H1 (cell line): ENCODE results near the gene LRRC74A. TPM values are rescaled to one million over a fixed set of nuclear protein-coding genes. Genes with fewer than 3 reads are reported as not detected.

ENCODE experiments used
- CTCF ChIA-PET: fragments of 300-600 bp; sonication (Branson Sonifier 250); formaldehyde crosslinking; loops from one replicate; lab custom pipeline; 2021; ENCODE audit not compliant: partially characterized antibody; lab: Charles Lee
- POLR2A ChIA-PET: fragments of 300-600 bp; sonication (Branson Sonifier 250); formaldehyde crosslinking; loops from one replicate; lab custom pipeline; 2021; ENCODE audit warnings: inconsistent platforms; ENCODE audit not compliant: partially characterized antibody; lab: Charles Lee
- DNase-seq, 2 experiments: peaks; one replicate each; pipeline versions ENCODE4 v3.0.0 to v3.0.0-alpha.2; 2010 to 2022; ENCODE audit warnings: low spot score in 2 of 2, low read depth in 1 of 2, mixed read lengths in 1 of 2
- FAIRE-seq: peaks from 2 replicates; lab custom pipeline; 2011; peaks lifted over from hg19 to GRCh38; lab: Jason Lieb, UNC
- H2AFZ ChIP-seq: 2 replicates; pipeline ENCODE4 v1.8.1; 2012; ENCODE audit warnings: low read length, inconsistent platforms
- H2AK5ac ChIP-seq: 2 replicates; pipeline ENCODE4 v1.6.1; 2013; ENCODE audit warnings: low read depth, low read length
- H2BK120ac ChIP-seq: replicated peaks from 2 replicates; pipeline ENCODE3; 2013; ENCODE audit warnings: low read depth, low read length, inconsistent platforms
- H2BK12ac ChIP-seq: 2 replicates; pipeline ENCODE4 v1.6.1; 2013; ENCODE audit warnings: low read depth, low read length
- H2BK15ac ChIP-seq: 2 replicates; pipeline ENCODE4 v1.6.1; 2013; ENCODE audit warnings: low read length
- H2BK20ac ChIP-seq: 2 replicates; pipeline ENCODE4 v1.6.1; 2013; ENCODE audit warnings: low read length
- H2BK5ac ChIP-seq: 2 replicates; pipeline ENCODE4 v1.6.1; 2013; ENCODE audit warnings: low read depth, low read length
- H3K14ac ChIP-seq: 2 replicates; pipeline ENCODE4 v1.6.1; 2013; ENCODE audit warnings: inconsistent platforms; ENCODE audit not compliant: insufficient read length
- H3K18ac ChIP-seq: 2 replicates; pipeline ENCODE4 v1.6.1; 2013; ENCODE audit warnings: low read length; ENCODE audit errors: extremely low read depth
- H3K23ac ChIP-seq: 2 replicates; pipeline ENCODE4 v1.6.1; 2013; ENCODE audit warnings: inconsistent platforms; ENCODE audit not compliant: insufficient read length
- H3K23me2 ChIP-seq: 2 replicates; pipeline ENCODE4 v1.6.1; 2013; ENCODE audit warnings: low read depth, low read length
- H3K27ac ChIP-seq: 2 replicates; pipeline ENCODE4 v1.6.1; 2011; ENCODE audit warnings: low read depth, low read length, inconsistent platforms
- H3K27me3 ChIP-seq, 4 experiments: replicated peaks in 1 of 4; 1 replicate in 1 of 4; 2 replicates in 3 of 4; pipeline versions ENCODE4 v1.6.1 to v1.8.1; 2011 to 2013; ENCODE audit warnings: low read length in 3 of 4, mild to moderate bottlenecking in 3 of 4, inconsistent platforms in 2 of 4, mixed read lengths in 2 of 4, moderate library complexity in 1 of 4; ENCODE audit not compliant: control insufficient read depth in 3 of 4, insufficient read depth in 3 of 4; ENCODE audit errors: extremely low read depth in 1 of 4
- H3K36me3 ChIP-seq, 4 experiments: 2 replicates each; pipeline versions ENCODE4 v1.6.1 to v1.8.1; 2011 to 2013; ENCODE audit warnings: mild to moderate bottlenecking in 4 of 4, low read length in 3 of 4, moderate library complexity in 2 of 4, control low read depth in 1 of 4, inconsistent platforms in 1 of 4; ENCODE audit not compliant: insufficient read depth in 4 of 4, control insufficient read depth in 2 of 4
- H3K4ac ChIP-seq: replicated peaks from 2 replicates; pipeline ENCODE3; 2013; ENCODE audit warnings: low read length, low read depth, mixed read lengths, inconsistent platforms; ENCODE audit not compliant: insufficient read length
- H3K4me1 ChIP-seq, 4 experiments: replicated peaks in 1 of 4; 1 replicate in 1 of 4; 2 replicates in 3 of 4; pipeline versions ENCODE4 v1.6.1 to v1.8.1; 2011 to 2013; ENCODE audit warnings: low read length in 3 of 4, inconsistent platforms in 2 of 4, mixed read lengths in 1 of 4; ENCODE audit not compliant: insufficient read depth in 4 of 4, control insufficient read depth in 3 of 4
- H3K4me2 ChIP-seq, 2 experiments: 2 replicates each; pipeline versions ENCODE4 v1.6.1 to v1.8.1; 2011 to 2013; ENCODE audit warnings: low read depth in 2 of 2, low read length in 2 of 2, control low read depth in 1 of 2, inconsistent platforms in 1 of 2, mild to moderate bottlenecking in 1 of 2; ENCODE audit not compliant: insufficient read depth in 1 of 2
- H3K4me3 ChIP-seq, 4 experiments: fragments of 200-600, 300-600 bp in 1 of 4; sonication (generic), shearing (Covaris generic), sonication (Bioruptor Twin) in 1 of 4; 2 replicates each; pipeline versions ENCODE4 v1.5.1 to v1.8.1; 2011 to 2016; ENCODE audit warnings: low read length in 4 of 4, low read depth in 3 of 4, control low read depth in 2 of 4, inconsistent platforms in 2 of 4, mild to moderate bottlenecking in 2 of 4, mixed read lengths in 1 of 4, moderate library complexity in 1 of 4; ENCODE audit not compliant: insufficient read depth in 2 of 4; ENCODE audit errors: extremely low read depth in 1 of 4
- H3K56ac ChIP-seq: replicated peaks from 2 replicates; pipeline ENCODE3; 2013; ENCODE audit warnings: low read depth, mild to moderate bottlenecking, mixed read lengths, low read length, inconsistent platforms; ENCODE audit not compliant: insufficient read length
- H3K79me1 ChIP-seq: 2 replicates; pipeline ENCODE4 v1.6.1; 2013; ENCODE audit warnings: low read depth, low read length, control low read depth
- H3K79me2 ChIP-seq, 2 experiments: 2 replicates each; pipeline versions ENCODE4 v1.6.1 to v1.8.1; 2012 to 2013; ENCODE audit warnings: low read length in 2 of 2, mild to moderate bottlenecking in 2 of 2, inconsistent platforms in 1 of 2; ENCODE audit not compliant: insufficient read depth in 2 of 2, control insufficient read depth in 1 of 2
- H3K9ac ChIP-seq, 4 experiments: replicated peaks in 1 of 4; 1 replicate in 1 of 4; 2 replicates in 3 of 4; pipeline versions ENCODE4 v1.6.1 to v1.8.1; 2011 to 2013; ENCODE audit warnings: low read depth in 3 of 4, low read length in 3 of 4, control low read depth in 2 of 4, mild to moderate bottlenecking in 2 of 4, moderate library complexity in 2 of 4, inconsistent platforms in 1 of 4; ENCODE audit errors: extremely low read depth in 1 of 4
- H3K9me3 ChIP-seq, 2 experiments: 2 replicates each; pipeline versions ENCODE4 v1.6.1 to v1.8.1; 2012 to 2013; ENCODE audit warnings: mild to moderate bottlenecking in 2 of 2, moderate library complexity in 2 of 2, control low read depth in 1 of 2, inconsistent platforms in 1 of 2, low read depth in 1 of 2, low read length in 1 of 2, mixed read lengths in 1 of 2; ENCODE audit not compliant: insufficient read depth in 2 of 2
- H4K20me1 ChIP-seq, 2 experiments: replicated peaks in 1 of 2; 2 replicates each; pipeline versions ENCODE3 to v1.8.1; 2011 to 2013; ENCODE audit warnings: inconsistent platforms in 2 of 2, low read length in 2 of 2, mild to moderate bottlenecking in 1 of 2; ENCODE audit not compliant: insufficient read depth in 2 of 2, control insufficient read depth in 1 of 2
- H4K5ac ChIP-seq: 2 replicates; pipeline ENCODE4 v1.6.1; 2013; ENCODE audit warnings: low read length, low read depth, mixed read lengths, inconsistent platforms; ENCODE audit not compliant: insufficient read length
- H4K8ac ChIP-seq: 2 replicates; pipeline ENCODE4 v1.8.0; 2013; ENCODE audit warnings: mild to moderate bottlenecking, moderate library complexity, low read length, inconsistent platforms; ENCODE audit not compliant: insufficient read depth; ENCODE audit errors: extremely low read depth
- H4K91ac ChIP-seq: replicated peaks from 2 replicates; pipeline ENCODE3; 2013; ENCODE audit warnings: low read length, mixed read lengths, inconsistent platforms; ENCODE audit not compliant: insufficient read length
- JUN ChIP-seq: IDR thresholded peaks from 2 replicates; pipeline ENCODE4 v1.6.1; 2011; ENCODE audit warnings: low read depth, mild to moderate bottlenecking, improper control_type of control experiment, low read length
- POLR2AphosphoS5 ChIP-seq: IDR thresholded peaks from 2 replicates; pipeline ENCODE4 v1.6.1; 2011; ENCODE audit warnings: low read depth, low read length
- WGBS, 2 experiments: shearing (Covaris generic) in 1 of 2; methylation state at CpG; one replicate each; pipeline versions ENCODE4 v1.1.6 to v1.1.7; 2013 to 2015; ENCODE audit warnings: low lambda C conversion rate in 2 of 2, mixed read lengths in 2 of 2, inconsistent platforms in 1 of 2, low coverage in 1 of 2, missing lambda C conversion rate in 1 of 2; ENCODE audit not compliant: insufficient replicate concordance in 2 of 2, insufficient coverage in 1 of 2, insufficient read length in 1 of 2; ENCODE audit errors: extremely low coverage in 1 of 2, missing lambda C conversion rate in 1 of 2; 5-methylcytosine and 5-hydroxymethylcytosine counted together
- polyA plus RNA-seq, 7 experiments: library from polyadenylated mRNA; depleted of rRNA in 3 of 7; stranded (reverse) in 5 of 7; unstranded in 2 of 7; fragments of >200 nt in 5 of 7; fragments of 200-250 nt in 2 of 7; gene quantifications; 1 replicate in 5 of 7; 2 replicates in 1 of 7; 4 replicates in 1 of 7; pipeline versions ENCODE4 v1.2.1 to v1.2.3, GENCODE V29; 2011 to 2013; ENCODE audit warnings: missing spikeins in 2 of 7, mixed read lengths in 2 of 7
- total RNA-seq: library from RNA; stranded (reverse); fragmentation: NEBNext Ultra II Directional; extraction: Animal tissue kit (Norgen Biotek cat#: 25700); gene quantifications from 2 replicates; pipeline ENCODE4 v1.2.1, GENCODE V29; 2021

The LRRC74A gene
- total and polyA plus RNA-seq, 2 of the 8 experiments (the other 6 are each of a cell fraction or from before 2014, with no cell fraction given), result not detected

GRCh38 chr14:76779221-76780057, 46.8 kb upstream of the LRRC74A start:
- H3K27ac ChIP-seq, result no peak overlapping the region
- POLR2A ChIA-PET, result interaction anchor here (0.7 to 3.2 kb wide), 5 partner anchors 9 to 82 kb away, joined by 3 to 20 read pairs (median 3); no protein-coding TSS in a partner anchor
- H3K36me3 ChIP-seq, result peaks cover 5 to 17% (median 6%) of the 10 kb centered on the region in 4 experiments; a peak in 3 of 8 replicates
- WGBS, 2 experiments, result 89% methylated on average over 7 of the region's 7 CpGs; no CpG with 5 or more reads in 1 of the 2 experiments
- no peaks in the 10 kb centered on the region for H3K79me1 ChIP-seq
- H2AK5ac ChIP-seq, result no peak overlapping the region
- no peak for DNase-seq
- CTCF ChIA-PET, result interaction anchor here (0.6 to 13.7 kb wide), 9 partner anchors 10 to 297 kb away, joined by 3 to 234 read pairs (median 3); partner anchors contain the start of gene VASH1
- H2BK20ac ChIP-seq, result no peak overlapping the region
- H3K9me3 ChIP-seq, result no peaks in the 10 kb centered on the region
- no peaks in the 10 kb centered on the region for H4K20me1 ChIP-seq
- no peak overlapping the region for H2AFZ ChIP-seq
- peak overlapping the region; percentile 43 for H4K8ac ChIP-seq
- no peak overlapping the region for H3K4me2 ChIP-seq
- H3K18ac ChIP-seq, result no peak overlapping the region
- TF ChIP-seq JUN (no peak), POLR2AphosphoS5 (peak; percentile 16; the same call in 1 of the 2 replicates)
- H3K56ac ChIP-seq, result no peak overlapping the region
- FAIRE-seq, result no peak
- H3K23ac ChIP-seq, result no peak overlapping the region
- H3K4me3 ChIP-seq, result no peak overlapping the region
- no peaks in the 10 kb centered on the region for H3K79me2 ChIP-seq
- no peak overlapping the region for H3K14ac ChIP-seq
- no peak overlapping the region for H3K4ac ChIP-seq
- peaks cover 0 to 10% (median 3%) of the 10 kb centered on the region in 4 experiments; a peak in 2 of 7 replicates for H3K4me1 ChIP-seq
- no peak overlapping the region for H4K5ac ChIP-seq
- H3K23me2 ChIP-seq, result no peaks in the 10 kb centered on the region
- no peak overlapping the region for H2BK15ac ChIP-seq
- no peak overlapping the region for H2BK5ac ChIP-seq
- no peak overlapping the region for H2BK12ac ChIP-seq
- H3K9ac ChIP-seq, result no peak overlapping the region
- no peak overlapping the region for H4K91ac ChIP-seq
- H2BK120ac ChIP-seq, result no peak overlapping the region
- no peaks in the 10 kb centered on the region; a peak in 1 of 7 replicates for H3K27me3 ChIP-seq
